ENCODE results near the gene ASS1. TPM values are rescaled to one million over a fixed set of nuclear protein-coding genes. Genes with fewer than 3 reads are reported as not detected.

The ASS1 gene
- total RNA-seq (10 to 100 TPM; 15.4 to 37.4 (median 26.8) TPM), polyA plus RNA-seq (10 to 100 TPM; 17.1 to 27.0 (median 24.8) TPM)
- long read RNA-seq, donor 1, transcript ASS1-201 (15 exons, 1,564 nt) = major isoform, 16 of 31 reads
- long read RNA-seq, donor 1, partial matches to known transcripts = 14 of 31 reads
- long read RNA-seq, donor 1, other reads (novel, unspliced or antisense) = 0 of 31 reads
- long read RNA-seq, donor 2, partial matches to known transcripts = 0 of 4 reads
- long read RNA-seq, donor 2, other reads (novel, unspliced or antisense) = 0 of 4 reads

DNA sequence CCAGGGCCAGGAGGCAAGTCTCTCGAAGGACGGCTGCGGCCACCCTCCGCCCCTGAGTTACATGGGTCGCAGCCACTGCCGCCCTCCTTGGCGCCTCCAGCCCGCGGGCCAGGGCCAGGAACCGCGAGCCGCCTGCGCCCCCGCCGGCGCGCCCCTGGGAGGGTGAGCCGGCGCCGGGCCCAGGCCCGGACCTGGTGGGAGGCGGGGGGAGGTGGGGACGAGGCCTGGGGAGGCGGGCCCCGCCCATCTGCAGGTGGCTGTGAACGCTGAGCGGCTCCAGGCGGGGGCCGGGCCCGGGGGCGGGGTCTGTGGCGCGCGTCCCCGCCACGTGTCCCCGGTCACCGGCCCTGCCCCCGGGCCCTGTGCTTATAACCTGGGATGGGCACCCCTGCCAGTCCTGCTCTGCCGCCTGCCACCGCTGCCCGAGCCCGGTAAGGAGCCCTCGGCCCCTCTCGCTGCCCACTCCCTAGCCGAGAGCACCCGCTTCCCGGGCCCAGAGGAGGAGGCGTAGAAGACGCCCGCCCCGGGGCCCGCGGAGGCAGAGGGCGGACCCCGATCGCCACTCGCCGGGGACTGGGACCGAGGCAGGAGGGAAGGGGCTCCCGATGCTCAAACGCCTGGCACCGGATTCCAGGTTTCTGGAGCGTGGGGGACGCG, at the start of gene ASS1:
Gene ASS1 (plus strand): TSS at position 397 of the 657 bp plus-strand sequence. CDS start 7,268 bp downstream, outside the sequence.
- TF ChIP-seq POLR2A (IDR thresholded peaks at IDR 0.05) (no peak), POLR2AphosphoS5 (IDR thresholded peaks at IDR 0.05) (peak; percentile 8 to 60 (median 43))
- TF ChIP-seq, protein P1, sequence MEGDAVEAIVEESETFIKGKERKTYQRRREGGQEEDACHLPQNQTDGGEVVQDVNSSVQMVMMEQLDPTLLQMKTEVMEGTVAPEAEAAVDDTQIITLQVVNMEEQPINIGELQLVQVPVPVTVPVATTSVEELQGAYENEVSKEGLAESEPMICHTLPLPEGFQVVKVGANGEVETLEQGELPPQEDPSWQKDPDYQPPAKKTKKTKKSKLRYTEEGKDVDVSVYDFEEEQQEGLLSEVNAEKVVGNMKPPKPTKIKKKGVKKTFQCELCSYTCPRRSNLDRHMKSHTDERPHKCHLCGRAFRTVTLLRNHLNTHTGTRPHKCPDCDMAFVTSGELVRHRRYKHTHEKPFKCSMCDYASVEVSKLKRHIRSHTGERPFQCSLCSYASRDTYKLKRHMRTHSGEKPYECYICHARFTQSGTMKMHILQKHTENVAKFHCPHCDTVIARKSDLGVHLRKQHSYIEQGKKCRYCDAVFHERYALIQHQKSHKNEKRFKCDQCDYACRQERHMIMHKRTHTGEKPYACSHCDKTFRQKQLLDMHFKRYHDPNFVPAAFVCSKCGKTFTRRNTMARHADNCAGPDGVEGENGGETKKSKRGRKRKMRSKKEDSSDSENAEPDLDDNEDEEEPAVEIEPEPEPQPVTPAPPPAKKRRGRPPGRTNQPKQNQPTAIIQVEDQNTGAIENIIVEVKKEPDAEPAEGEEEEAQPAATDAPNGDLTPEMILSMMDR (IDR thresholded peaks at IDR 0.05 in 8 of 11, conservative IDR thresholded peaks at IDR 0.05 in 3 of 11) = peak in 1 of 11 experiments; percentile 6
- Histone ChIP-seq H3K27me3 (replicated peaks in 1 of 7) (peaks cover 0 to 66% (median 19%) of the 10 kb centered on the region in 7 donors), H3K4me3 (peak within 1 kb of the TSS; percentile 37 to 75 (median 50)), H3K36me3 (no peaks in the 10 kb centered on the region), H3K9me3 (peaks cover 6 to 27% (median 22%) of the 10 kb centered on the region in 8 donors), H3K4me1 (peaks cover 20 to 49% (median 38%) of the 10 kb centered on the region in 6 donors), H3K27ac (peak within 1 kb of the TSS in 7 of 8 donors; percentile 41 to 70 (median 56))
- intact Hi-C loops (cut with DNase I; ENCODE audit: low total_unique reads) = no loop called here
- DNase-seq = no peak
- 1 to 7% (median 2%) methylated on average over 8 to 66 of the region's 66 CpGs; no CpG with 5 or more reads in 1 of the 5 donors for WGBS, 5 donors

DNA sequence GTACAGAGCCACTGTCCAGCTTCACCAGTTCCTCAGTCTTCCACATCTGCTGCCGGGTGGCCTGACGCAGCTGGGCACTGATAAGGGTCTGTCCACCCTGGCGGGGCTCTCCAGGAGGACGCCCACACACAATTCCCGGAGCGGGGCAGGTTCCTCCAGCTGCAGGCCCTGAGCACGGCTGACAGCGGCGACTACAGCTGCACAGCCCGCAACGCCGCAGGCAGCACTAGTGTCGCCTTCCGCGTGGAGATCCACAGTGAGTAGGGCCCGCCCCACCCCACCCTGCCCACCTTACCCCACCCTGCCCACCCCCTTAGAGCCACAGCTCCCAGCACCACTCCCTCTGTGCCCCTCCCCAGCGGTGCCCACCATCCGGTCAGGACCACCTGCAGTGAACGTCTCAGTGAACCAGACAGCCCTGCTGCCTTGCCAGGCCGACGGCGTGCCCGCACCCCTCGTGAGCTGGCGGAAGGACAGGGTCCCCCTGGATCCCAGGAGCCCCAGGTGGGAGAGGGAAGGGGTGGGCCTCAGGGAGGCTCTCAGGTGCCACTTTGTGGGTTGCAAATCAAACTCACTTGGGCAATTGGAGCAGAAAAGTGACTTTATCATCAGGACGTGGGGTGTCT, 48.8 kb upstream of the ASS1 start:
- no peaks in the 10 kb centered on the region for H3K4me1 ChIP-seq
- WGBS, 5 donors = 88 to 92% (median 91%) methylated on average over 15 to 26 of the region's 26 CpGs
- intact Hi-C loops (cut with DNase I; ENCODE audit: low total_unique reads) = no loop called here

DNA sequence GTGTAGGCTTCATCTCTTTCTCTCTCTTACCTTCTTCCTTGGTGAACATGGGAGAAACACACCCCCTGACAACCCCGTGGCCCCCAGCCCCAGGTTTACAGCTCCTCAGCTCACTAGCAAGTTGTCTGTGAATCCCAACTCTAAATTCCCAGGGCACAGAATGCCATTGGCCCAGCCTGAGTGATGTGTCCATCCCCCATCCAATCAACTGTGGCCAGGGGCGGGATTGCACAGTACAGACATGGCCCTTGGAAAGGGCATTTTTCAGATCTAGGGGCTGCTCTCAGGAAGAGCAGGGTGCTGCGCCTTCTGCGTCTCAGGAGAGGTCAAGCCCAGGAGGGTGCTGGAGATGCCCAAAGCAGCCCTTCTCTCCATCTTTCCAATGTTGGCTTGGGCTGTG, 48.2 kb upstream of the ASS1 start:
- Histone ChIP-seq H3K4me3 (no peak overlapping the region), H3K4me1 (no peaks in the 10 kb centered on the region), H3K27ac (no peak overlapping the region), H3K36me3 (no peaks in the 10 kb centered on the region), H3K9me3 (no peaks in the 10 kb centered on the region), H3K27me3 (replicated peaks in 1 of 7) (peaks cover 0 to 47% (median 0%) of the 10 kb centered on the region in 7 donors)
- intact Hi-C loops (cut with DNase I; ENCODE audit: low total_unique reads) = no loop called here
- 92 to 96% (median 96%) methylated on average over 4 of the region's 4 CpGs for WGBS, 5 donors
- DNase-seq = no peak
- no peak for TF ChIP-seq POLR2AphosphoS5 (IDR thresholded peaks at IDR 0.05)
- TF ChIP-seq POLR2A (IDR thresholded peaks at IDR 0.05) = no peak
- TF ChIP-seq, protein P1 (IDR thresholded peaks at IDR 0.05 in 8 of 11, conservative IDR thresholded peaks at IDR 0.05 in 3 of 11) = no peak

More for the DNA sequence above, 48.8 kb upstream of the ASS1 start:
- no peak overlapping the region for H3K27ac ChIP-seq
- no peak for DNase-seq
- H3K27me3 ChIP-seq (replicated peaks in 1 of 7) = peaks cover 0 to 53% (median 0%) of the 10 kb centered on the region in 7 donors
- no peak overlapping the region for H3K4me3 ChIP-seq
- no peak for TF ChIP-seq POLR2A (IDR thresholded peaks at IDR 0.05)
- TF ChIP-seq, protein P1 (IDR thresholded peaks at IDR 0.05 in 8 of 11, conservative IDR thresholded peaks at IDR 0.05 in 3 of 11) = no peak
- TF ChIP-seq POLR2AphosphoS5 (IDR thresholded peaks at IDR 0.05) = no peak
- H3K36me3 ChIP-seq = no peaks in the 10 kb centered on the region
- no peaks in the 10 kb centered on the region for H3K9me3 ChIP-seq

All from spleen (tissue), 13 donors.